HepG2 (cell line): ENCODE data around the gene SIK2. TPM values are rescaled to one million over a fixed set of nuclear protein-coding genes. Genes with fewer than 3 reads are reported as not detected.

Experiments used
- HDAC6 ChIP-seq: fragments of 200-600 bp; sonication (generic); IDR thresholded peaks from 2 replicates; pipeline ENCODE4 v1.7.0; 2017; ENCODE audit warnings: mild to moderate bottlenecking, antibody characterized with exemption, low read length, low read depth
- HNF4A ChIP-seq: sonication (generic); formaldehyde crosslinking; IDR thresholded peaks from 2 replicates; pipeline ENCODE4 v1.4.0; 2020; ENCODE audit warnings: missing genetic modification reagents
- HNRNPK ChIP-seq: fragments of 200-400 bp; formaldehyde crosslinking; IDR thresholded peaks from 2 replicates; pipeline ENCODE4 v1.6.1; 2018; ENCODE audit warnings: low read length, low read depth, moderate library complexity, mild to moderate bottlenecking; ENCODE audit not compliant: poor library complexity, severe bottlenecking
- MBD4 ChIP-seq: IDR thresholded peaks from 2 replicates; pipeline ENCODE4 v1.6.1; 2012; ENCODE audit warnings: low read length, inconsistent platforms, borderline replicate concordance
- NR2F6 ChIP-seq, 2 experiments: IDR thresholded peaks; 2 replicates each; pipeline ENCODE4 v1.6.1; 2016; ENCODE audit warnings: antibody characterized with exemption in 1 of 2, mild to moderate bottlenecking in 1 of 2
- RBM22 ChIP-seq: fragments of 200-400 bp; formaldehyde crosslinking; optimal IDR thresholded peaks from 2 replicates; pipeline ENCODE3; 2017; ENCODE audit warnings: mild to moderate bottlenecking, low read length, moderate library complexity
- REST ChIP-seq, 2 experiments: IDR thresholded peaks; 2 replicates each; pipeline ENCODE4 v1.6.1; 2011 to 2012; ENCODE audit warnings: low read length in 2 of 2, borderline replicate concordance in 1 of 2, low read depth in 1 of 2, mild to moderate bottlenecking in 1 of 2, moderate library complexity in 1 of 2
- XRCC5 ChIP-seq: fragments of 200-400 bp; formaldehyde crosslinking; optimal IDR thresholded peaks from 2 replicates; pipeline ENCODE3; 2017; ENCODE audit warnings: mild to moderate bottlenecking, low read length
- ZFP37 ChIP-seq: sonication (generic); formaldehyde crosslinking; IDR thresholded peaks from 2 replicates; pipeline ENCODE4 v1.4.0; 2020; ENCODE audit warnings: missing genetic modification reagents, borderline replicate concordance
- ZFP41 ChIP-seq: sonication (generic); formaldehyde crosslinking; IDR thresholded peaks from 2 replicates; pipeline ENCODE4 v1.4.0; 2020; ENCODE audit warnings: mild to moderate bottlenecking, missing genetic modification reagents, borderline replicate concordance
- ZNF234 ChIP-seq: sonication (generic); formaldehyde crosslinking; conservative IDR thresholded peaks from 2 replicates; pipeline ENCODE4 v1.5.1; 2020; ENCODE audit warnings: mild to moderate bottlenecking, missing genetic modification reagents
- ZNF430 ChIP-seq: sonication (generic); formaldehyde crosslinking; IDR thresholded peaks from 2 replicates; pipeline ENCODE4 v1.9.0; 2021; ENCODE audit warnings: mild to moderate bottlenecking, missing genetic modification reagents
- ZNF552 ChIP-seq: sonication (generic); formaldehyde crosslinking; IDR thresholded peaks from 2 replicates; pipeline ENCODE4 v1.9.0; 2022; ENCODE audit warnings: missing genetic modification reagents, mild to moderate bottlenecking, borderline replicate concordance
- ZNF556 ChIP-seq: sonication (generic); formaldehyde crosslinking; IDR thresholded peaks from 2 replicates; pipeline ENCODE4 v1.4.0; 2020; ENCODE audit warnings: mild to moderate bottlenecking, missing genetic modification reagents, borderline replicate concordance
- ZNF777 ChIP-seq: sonication (generic); formaldehyde crosslinking; IDR thresholded peaks from 2 replicates; pipeline ENCODE4 v1.4.0; 2020; ENCODE audit warnings: missing genetic modification reagents
- ZNF780A ChIP-seq: sonication (generic); formaldehyde crosslinking; IDR thresholded peaks from 2 replicates; pipeline ENCODE4 v1.8.0; 2022; ENCODE audit warnings: mild to moderate bottlenecking, missing genetic modification reagents, moderate library complexity
- ZNF782 ChIP-seq: sonication (generic); formaldehyde crosslinking; IDR thresholded peaks from 2 replicates; pipeline ENCODE4 v1.4.0; 2020; ENCODE audit warnings: missing genetic modification reagents, mild to moderate bottlenecking, borderline replicate concordance
- ZSCAN9 ChIP-seq: IDR thresholded peaks from 2 replicates; pipeline ENCODE4 v1.6.1; 2016; ENCODE audit warnings: borderline replicate concordance
- polyA plus RNA-seq, 8 experiments: library from polyadenylated mRNA; depleted of rRNA in 3 of 8; stranded (reverse) in 7 of 8; unstranded in 1 of 8; fragments of >200 nt; fragmentation: Illumina TruSeq in 4 of 8; extraction: Trizol in 4 of 8; gene quantifications; 2 replicates each; pipeline versions ENCODE4 v1.2.1 to v1.2.3, GENCODE V29; 2011 to 2016; ENCODE audit warnings: low read depth in 4 of 8, missing spikeins in 1 of 8, mixed read lengths in 1 of 8; ENCODE audit not compliant: insufficient read depth in 1 of 8
- total RNA-seq, 5 experiments: library from RNA; depleted of rRNA; stranded (reverse); fragments of >200 nt; fragmentation: Illumina TruSeq; extraction: Trizol; gene quantifications; 2 replicates each; pipeline ENCODE4 v1.2.3, GENCODE V29; 2016; ENCODE audit warnings: low read depth in 1 of 5
- TF ChIP-seq, protein P1 (sequence below): IDR thresholded peaks from 2 replicates; pipeline ENCODE4 v1.6.1; 2016; ENCODE audit warnings: low read depth, control low read depth
- TF ChIP-seq, protein P2 (sequence below): sonication (generic); formaldehyde crosslinking; IDR thresholded peaks from 2 replicates; pipeline ENCODE4 v1.8.1; 2023; ENCODE audit warnings: mild to moderate bottlenecking, missing genetic modification reagents, borderline replicate concordance
- TF ChIP-seq, protein P3 (sequence below): sonication (generic); formaldehyde crosslinking; IDR thresholded peaks from 2 replicates; pipeline ENCODE4 v1.4.0; 2020; ENCODE audit warnings: missing genetic modification reagents, borderline replicate concordance

SIK2 gene
- total and polyA plus RNA-seq, 2 of the 13 experiments (the other 11 are each of a cell fraction or from before 2014, with no cell fraction given) = 8.1 to 15.4 TPM

DNA sequence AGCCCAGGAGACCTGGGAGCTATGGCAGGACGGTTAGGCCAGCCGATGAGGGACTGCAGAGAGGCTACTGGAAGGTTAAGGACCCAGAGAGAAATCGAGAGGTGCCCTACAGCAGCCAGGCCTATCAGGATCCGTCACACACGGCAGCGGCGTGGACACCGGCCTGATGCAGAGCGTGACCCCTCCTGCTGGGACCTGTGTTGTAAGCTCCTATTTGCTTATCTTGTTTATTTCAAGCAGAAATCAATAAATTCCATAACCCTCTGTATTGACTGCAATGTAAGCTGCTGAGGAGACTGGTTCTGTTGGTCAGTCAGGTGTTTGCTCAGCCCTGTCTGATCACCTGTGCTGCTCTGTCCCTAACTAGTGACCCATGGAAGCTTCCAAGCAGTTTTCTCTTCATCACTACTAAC is 124.1 kb downstream of the SIK2 start (continued):
- no peak for TF ChIP-seq ZFP41 (CRISPR knock-in tag)
- 0 out of 2 replicates have a peak, but pooled peaks have one; percentile 36 for TF ChIP-seq ZSCAN9 (CRISPR knock-in tag)
- TF ChIP-seq, protein P1, sequence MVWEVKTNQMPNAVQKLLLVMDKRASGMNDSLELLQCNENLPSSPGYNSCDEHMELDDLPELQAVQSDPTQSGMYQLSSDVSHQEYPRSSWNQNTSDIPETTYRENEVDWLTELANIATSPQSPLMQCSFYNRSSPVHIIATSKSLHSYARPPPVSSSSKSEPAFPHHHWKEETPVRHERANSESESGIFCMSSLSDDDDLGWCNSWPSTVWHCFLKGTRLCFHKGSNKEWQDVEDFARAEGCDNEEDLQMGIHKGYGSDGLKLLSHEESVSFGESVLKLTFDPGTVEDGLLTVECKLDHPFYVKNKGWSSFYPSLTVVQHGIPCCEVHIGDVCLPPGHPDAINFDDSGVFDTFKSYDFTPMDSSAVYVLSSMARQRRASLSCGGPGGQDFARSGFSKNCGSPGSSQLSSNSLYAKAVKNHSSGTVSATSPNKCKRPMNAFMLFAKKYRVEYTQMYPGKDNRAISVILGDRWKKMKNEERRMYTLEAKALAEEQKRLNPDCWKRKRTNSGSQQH (CRISPR knock-in tag) = peak; percentile 60; the same call in 1 of the 2 replicates
- TF ChIP-seq ZNF780A (CRISPR knock-in tag) = no peak
- TF ChIP-seq REST (IDR thresholded peaks at IDR 0.05; ENCODE audit: borderline replicate concordance in 1 of 2, low read depth in 1 of 2, low read length in 2 of 2) = no peak; a peak in 1 of 4 replicates
- TF ChIP-seq RBM22 = no peak
- no peak for TF ChIP-seq XRCC5
- peak; percentile 75; the same call in 1 of the 2 replicates for TF ChIP-seq MBD4
- no peak for TF ChIP-seq HNRNPK
- TF ChIP-seq NR2F6 (IDR thresholded peaks at IDR 0.05) = peak; percentile 84
- peak; percentile 63 for TF ChIP-seq NR2F6 (CRISPR knock-in tag; IDR thresholded peaks at IDR 0.05)
- TF ChIP-seq ZNF552 = 0 out of 2 replicates have a peak, but pooled peaks have one; percentile 58
- TF ChIP-seq, protein P2, sequence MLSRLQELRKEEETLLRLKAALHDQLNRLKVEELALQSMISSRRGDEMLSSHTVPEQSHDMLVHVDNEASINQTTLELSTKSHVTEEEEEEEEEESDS (CRISPR knock-in tag) = no peak
- TF ChIP-seq, protein P3, sequence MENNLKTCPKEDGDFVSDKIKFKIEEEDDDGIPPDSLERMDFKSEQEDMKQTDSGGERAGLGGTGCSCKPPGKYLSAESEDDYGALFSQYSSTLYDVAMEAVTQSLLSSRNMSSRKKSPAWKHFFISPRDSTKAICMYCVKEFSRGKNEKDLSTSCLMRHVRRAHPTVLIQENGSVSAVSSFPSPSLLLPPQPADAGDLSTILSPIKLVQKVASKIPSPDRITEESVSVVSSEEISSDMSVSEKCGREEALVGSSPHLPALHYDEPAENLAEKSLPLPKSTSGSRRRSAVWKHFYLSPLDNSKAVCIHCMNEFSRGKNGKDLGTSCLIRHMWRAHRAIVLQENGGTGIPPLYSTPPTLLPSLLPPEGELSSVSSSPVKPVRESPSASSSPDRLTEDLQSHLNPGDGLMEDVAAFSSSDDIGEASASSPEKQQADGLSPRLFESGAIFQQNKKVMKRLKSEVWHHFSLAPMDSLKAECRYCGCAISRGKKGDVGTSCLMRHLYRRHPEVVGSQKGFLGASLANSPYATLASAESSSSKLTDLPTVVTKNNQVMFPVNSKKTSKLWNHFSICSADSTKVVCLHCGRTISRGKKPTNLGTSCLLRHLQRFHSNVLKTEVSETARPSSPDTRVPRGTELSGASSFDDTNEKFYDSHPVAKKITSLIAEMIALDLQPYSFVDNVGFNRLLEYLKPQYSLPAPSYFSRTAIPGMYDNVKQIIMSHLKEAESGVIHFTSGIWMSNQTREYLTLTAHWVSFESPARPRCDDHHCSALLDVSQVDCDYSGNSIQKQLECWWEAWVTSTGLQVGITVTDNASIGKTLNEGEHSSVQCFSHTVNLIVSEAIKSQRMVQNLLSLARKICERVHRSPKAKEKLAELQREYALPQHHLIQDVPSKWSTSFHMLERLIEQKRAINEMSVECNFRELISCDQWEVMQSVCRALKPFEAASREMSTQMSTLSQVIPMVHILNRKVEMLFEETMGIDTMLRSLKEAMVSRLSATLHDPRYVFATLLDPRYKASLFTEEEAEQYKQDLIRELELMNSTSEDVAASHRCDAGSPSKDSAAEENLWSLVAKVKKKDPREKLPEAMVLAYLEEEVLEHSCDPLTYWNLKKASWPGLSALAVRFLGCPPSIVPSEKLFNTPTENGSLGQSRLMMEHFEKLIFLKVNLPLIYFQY (CRISPR knock-in tag) = peak; percentile 51; the same call in 1 of the 2 replicates
- TF ChIP-seq ZNF777 (CRISPR knock-in tag) = no peak
- no peak for TF ChIP-seq ZNF234 (CRISPR knock-in tag)
- peak; percentile 84; the same call in 1 of the 2 replicates for TF ChIP-seq ZNF556
- no peak for TF ChIP-seq ZNF430 (CRISPR knock-in tag)
- no peak; the same call in 1 of the 2 replicates for TF ChIP-seq ZNF782 (CRISPR knock-in tag)
- TF ChIP-seq ZFP37 (CRISPR knock-in tag) = no peak
- TF ChIP-seq HNF4A (CRISPR knock-in tag) = peak; percentile 75
- TF ChIP-seq HDAC6 = no peak
